ENCODE measurements around the gene SLC25A21.

DNA sequence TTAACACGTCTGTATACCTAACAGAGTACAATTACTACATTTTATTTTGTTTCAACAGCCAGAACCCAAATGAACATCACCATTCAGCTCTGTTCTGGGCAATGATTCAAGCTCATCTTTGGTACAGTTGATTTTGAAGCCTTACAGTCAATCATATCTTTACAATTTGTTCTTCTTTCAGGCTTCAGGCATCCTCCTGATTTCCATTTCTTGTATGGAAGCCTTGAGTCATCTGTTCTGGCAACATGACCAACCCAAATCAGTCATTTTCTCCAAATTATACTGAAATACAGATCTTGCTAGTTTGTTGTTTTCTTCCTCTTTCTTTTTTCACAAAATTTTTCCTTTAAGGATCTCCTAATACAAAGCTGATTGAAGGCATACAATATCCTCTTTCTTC is 430.5 kb downstream of the SLC25A21 start:
- TF ChIP-seq, protein P1, sequence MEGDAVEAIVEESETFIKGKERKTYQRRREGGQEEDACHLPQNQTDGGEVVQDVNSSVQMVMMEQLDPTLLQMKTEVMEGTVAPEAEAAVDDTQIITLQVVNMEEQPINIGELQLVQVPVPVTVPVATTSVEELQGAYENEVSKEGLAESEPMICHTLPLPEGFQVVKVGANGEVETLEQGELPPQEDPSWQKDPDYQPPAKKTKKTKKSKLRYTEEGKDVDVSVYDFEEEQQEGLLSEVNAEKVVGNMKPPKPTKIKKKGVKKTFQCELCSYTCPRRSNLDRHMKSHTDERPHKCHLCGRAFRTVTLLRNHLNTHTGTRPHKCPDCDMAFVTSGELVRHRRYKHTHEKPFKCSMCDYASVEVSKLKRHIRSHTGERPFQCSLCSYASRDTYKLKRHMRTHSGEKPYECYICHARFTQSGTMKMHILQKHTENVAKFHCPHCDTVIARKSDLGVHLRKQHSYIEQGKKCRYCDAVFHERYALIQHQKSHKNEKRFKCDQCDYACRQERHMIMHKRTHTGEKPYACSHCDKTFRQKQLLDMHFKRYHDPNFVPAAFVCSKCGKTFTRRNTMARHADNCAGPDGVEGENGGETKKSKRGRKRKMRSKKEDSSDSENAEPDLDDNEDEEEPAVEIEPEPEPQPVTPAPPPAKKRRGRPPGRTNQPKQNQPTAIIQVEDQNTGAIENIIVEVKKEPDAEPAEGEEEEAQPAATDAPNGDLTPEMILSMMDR (IDR thresholded peaks at IDR 0.05; ENCODE audit: low read depth, low read length, poor library complexity, severe bottlenecking): no peak
- TF ChIP-seq EZH2phosphoT487 (IDR thresholded peaks at IDR 0.05; ENCODE audit: borderline replicate concordance, low read length): no peak

Measured in DOHH2 (cell line).